ENCODE measurements around the gene GRID2. TPM values are rescaled to one million over a fixed set of nuclear protein-coding genes. Genes with fewer than 3 reads are reported as not detected.

Gene GRID2
- total and polyA plus RNA-seq, 9 of the 15 experiments (the other 6 are each of a cell fraction or from before 2014, with no cell fraction given), result 0.04 TPM; not detected in 7

DNA sequence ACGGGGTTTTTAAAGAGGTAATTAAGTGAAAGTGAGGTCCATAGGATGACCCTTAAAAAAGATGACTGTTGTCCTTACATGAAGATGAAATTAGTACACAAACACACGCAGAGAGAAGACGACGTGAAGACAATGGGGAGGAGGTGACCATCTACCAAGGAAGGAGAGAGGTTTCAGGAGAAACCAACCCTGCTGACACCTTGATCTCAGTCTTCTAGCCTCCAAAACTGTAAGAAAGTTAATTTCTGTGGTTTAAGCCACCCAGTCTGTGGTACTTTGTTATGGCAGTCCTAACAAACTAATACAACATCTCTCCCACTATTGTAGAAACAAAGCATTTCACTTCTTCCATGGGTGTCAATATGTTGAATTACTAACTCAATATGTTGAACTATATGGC, 1385.2 kb downstream of the GRID2 start:
- no peaks in the 10 kb centered on the region for H3K79me2 ChIP-seq (ENCODE audit: control insufficient read depth, insufficient read depth, low read length)
- intact Hi-C loops (cut with micrococcal nuclease) (no loop called here), in situ Hi-C loops (cut with MboI) (no loop called here)
- no peak for DNase-seq (ENCODE audit: extremely low read depth in 1 of 4, low spot score in 3 of 4)
- no peak overlapping the region for H2AFZ ChIP-seq (ENCODE audit: low read depth, low read length)
- no peaks in the 10 kb centered on the region for H3K4me1 ChIP-seq (replicated peaks in 1 of 2; ENCODE audit: control insufficient read depth in 2 of 2, insufficient read depth in 2 of 2, low read length in 2 of 2)
- H3K4me2 ChIP-seq (ENCODE audit: insufficient read depth, low read length), result no peak overlapping the region
- ATAC-seq, result no peak
- no peaks in the 10 kb centered on the region for H3K9me3 ChIP-seq (replicated peaks; ENCODE audit: control insufficient read depth, insufficient read depth, low read depth, low read length)
- 0% methylated on average over 4 of the region's 4 CpGs for WGBS (ENCODE audit: insufficient coverage, low coverage, missing lambda C conversion rate)
- H3K9ac ChIP-seq (ENCODE audit: insufficient read depth in 1 of 2, low read depth in 2 of 2, low read length in 2 of 2), result no peak overlapping the region
- no peaks in the 10 kb centered on the region for H4K20me1 ChIP-seq (replicated peaks; ENCODE audit: control insufficient read depth, insufficient read depth, low read length)
- H3K9me1 ChIP-seq (ENCODE audit: control insufficient read depth, insufficient read depth, low read length), result no peaks in the 10 kb centered on the region
- CTCF ChIA-PET (ENCODE audit: low intra/inter-chr PET ratio), result no interaction called here
- no peak for FAIRE-seq
- no peaks in the 10 kb centered on the region for H3K36me3 ChIP-seq (ENCODE audit: control insufficient read depth, insufficient read depth, low read length)
- BruUV-seq (replicated peaks), result no TSS peak
- H3K4me3 ChIP-seq, result no peak overlapping the region
- no peaks in the 10 kb centered on the region for H3K27me3 ChIP-seq (ENCODE audit: control insufficient read depth in 2 of 2, insufficient read depth in 2 of 2, low read length in 2 of 2)
- H3K27ac ChIP-seq (ENCODE audit: extremely low read depth, low read depth, low read length), result no peak overlapping the region
- POLR2A ChIA-PET, result no interaction called here
- TF ChIP-seq NEUROD1 (IDR thresholded peaks at IDR 0.05; ENCODE audit: borderline replicate concordance, low read depth, low read length, partially characterized antibody) (no peak), FOXK1 (CRISPR knock-in tag; IDR thresholded peaks at IDR 0.05; ENCODE audit: borderline replicate concordance) (no peak), MTA2 (IDR thresholded peaks at IDR 0.05; ENCODE audit: low read depth) (no peak), ARID1B (IDR thresholded peaks at IDR 0.05) (no peak), CC2D1A (IDR thresholded peaks at IDR 0.05) (no peak), OTX1 (CRISPR knock-in tag; IDR thresholded peaks at IDR 0.05) (no peak), ZNF354B (CRISPR knock-in tag; IDR thresholded peaks at IDR 0.05) (no peak), SNIP1 (IDR thresholded peaks at IDR 0.05; ENCODE audit: low read depth) (no peak), HSF4 (CRISPR knock-in tag; IDR thresholded peaks at IDR 0.05; ENCODE audit: borderline replicate concordance) (no peak)
- TF ChIP-seq, protein P1, sequence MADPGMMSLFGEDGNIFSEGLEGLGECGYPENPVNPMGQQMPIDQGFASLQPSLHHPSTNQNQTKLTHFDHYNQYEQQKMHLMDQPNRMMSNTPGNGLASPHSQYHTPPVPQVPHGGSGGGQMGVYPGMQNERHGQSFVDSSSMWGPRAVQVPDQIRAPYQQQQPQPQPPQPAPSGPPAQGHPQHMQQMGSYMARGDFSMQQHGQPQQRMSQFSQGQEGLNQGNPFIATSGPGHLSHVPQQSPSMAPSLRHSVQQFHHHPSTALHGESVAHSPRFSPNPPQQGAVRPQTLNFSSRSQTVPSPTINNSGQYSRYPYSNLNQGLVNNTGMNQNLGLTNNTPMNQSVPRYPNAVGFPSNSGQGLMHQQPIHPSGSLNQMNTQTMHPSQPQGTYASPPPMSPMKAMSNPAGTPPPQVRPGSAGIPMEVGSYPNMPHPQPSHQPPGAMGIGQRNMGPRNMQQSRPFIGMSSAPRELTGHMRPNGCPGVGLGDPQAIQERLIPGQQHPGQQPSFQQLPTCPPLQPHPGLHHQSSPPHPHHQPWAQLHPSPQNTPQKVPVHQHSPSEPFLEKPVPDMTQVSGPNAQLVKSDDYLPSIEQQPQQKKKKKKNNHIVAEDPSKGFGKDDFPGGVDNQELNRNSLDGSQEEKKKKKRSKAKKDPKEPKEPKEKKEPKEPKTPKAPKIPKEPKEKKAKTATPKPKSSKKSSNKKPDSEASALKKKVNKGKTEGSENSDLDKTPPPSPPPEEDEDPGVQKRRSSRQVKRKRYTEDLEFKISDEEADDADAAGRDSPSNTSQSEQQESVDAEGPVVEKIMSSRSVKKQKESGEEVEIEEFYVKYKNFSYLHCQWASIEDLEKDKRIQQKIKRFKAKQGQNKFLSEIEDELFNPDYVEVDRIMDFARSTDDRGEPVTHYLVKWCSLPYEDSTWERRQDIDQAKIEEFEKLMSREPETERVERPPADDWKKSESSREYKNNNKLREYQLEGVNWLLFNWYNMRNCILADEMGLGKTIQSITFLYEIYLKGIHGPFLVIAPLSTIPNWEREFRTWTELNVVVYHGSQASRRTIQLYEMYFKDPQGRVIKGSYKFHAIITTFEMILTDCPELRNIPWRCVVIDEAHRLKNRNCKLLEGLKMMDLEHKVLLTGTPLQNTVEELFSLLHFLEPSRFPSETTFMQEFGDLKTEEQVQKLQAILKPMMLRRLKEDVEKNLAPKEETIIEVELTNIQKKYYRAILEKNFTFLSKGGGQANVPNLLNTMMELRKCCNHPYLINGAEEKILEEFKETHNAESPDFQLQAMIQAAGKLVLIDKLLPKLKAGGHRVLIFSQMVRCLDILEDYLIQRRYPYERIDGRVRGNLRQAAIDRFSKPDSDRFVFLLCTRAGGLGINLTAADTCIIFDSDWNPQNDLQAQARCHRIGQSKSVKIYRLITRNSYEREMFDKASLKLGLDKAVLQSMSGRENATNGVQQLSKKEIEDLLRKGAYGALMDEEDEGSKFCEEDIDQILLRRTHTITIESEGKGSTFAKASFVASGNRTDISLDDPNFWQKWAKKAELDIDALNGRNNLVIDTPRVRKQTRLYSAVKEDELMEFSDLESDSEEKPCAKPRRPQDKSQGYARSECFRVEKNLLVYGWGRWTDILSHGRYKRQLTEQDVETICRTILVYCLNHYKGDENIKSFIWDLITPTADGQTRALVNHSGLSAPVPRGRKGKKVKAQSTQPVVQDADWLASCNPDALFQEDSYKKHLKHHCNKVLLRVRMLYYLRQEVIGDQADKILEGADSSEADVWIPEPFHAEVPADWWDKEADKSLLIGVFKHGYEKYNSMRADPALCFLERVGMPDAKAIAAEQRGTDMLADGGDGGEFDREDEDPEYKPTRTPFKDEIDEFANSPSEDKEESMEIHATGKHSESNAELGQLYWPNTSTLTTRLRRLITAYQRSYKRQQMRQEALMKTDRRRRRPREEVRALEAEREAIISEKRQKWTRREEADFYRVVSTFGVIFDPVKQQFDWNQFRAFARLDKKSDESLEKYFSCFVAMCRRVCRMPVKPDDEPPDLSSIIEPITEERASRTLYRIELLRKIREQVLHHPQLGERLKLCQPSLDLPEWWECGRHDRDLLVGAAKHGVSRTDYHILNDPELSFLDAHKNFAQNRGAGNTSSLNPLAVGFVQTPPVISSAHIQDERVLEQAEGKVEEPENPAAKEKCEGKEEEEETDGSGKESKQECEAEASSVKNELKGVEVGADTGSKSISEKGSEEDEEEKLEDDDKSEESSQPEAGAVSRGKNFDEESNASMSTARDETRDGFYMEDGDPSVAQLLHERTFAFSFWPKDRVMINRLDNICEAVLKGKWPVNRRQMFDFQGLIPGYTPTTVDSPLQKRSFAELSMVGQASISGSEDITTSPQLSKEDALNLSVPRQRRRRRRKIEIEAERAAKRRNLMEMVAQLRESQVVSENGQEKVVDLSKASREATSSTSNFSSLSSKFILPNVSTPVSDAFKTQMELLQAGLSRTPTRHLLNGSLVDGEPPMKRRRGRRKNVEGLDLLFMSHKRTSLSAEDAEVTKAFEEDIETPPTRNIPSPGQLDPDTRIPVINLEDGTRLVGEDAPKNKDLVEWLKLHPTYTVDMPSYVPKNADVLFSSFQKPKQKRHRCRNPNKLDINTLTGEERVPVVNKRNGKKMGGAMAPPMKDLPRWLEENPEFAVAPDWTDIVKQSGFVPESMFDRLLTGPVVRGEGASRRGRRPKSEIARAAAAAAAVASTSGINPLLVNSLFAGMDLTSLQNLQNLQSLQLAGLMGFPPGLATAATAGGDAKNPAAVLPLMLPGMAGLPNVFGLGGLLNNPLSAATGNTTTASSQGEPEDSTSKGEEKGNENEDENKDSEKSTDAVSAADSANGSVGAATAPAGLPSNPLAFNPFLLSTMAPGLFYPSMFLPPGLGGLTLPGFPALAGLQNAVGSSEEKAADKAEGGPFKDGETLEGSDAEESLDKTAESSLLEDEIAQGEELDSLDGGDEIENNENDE (IDR thresholded peaks at IDR 0.05; ENCODE audit: low read depth, low read length), result no peak
